NB4 (cell line): ENCODE results near the gene ZNF524.

Experiments
- DNase-seq: peaks from one replicate; pipeline ENCODE4 v3.0.0; 2010; ENCODE audit warnings: low read depth
- H3K4me3 ChIP-seq: one replicate; pipeline ENCODE4 v1.5.1; 2011; ENCODE audit warnings: mild to moderate bottlenecking, low read depth, low read length, moderate library complexity
- CTCF ChIP-seq: IDR thresholded peaks from one replicate; pipeline ENCODE4 v1.5.1; 2012; ENCODE audit warnings: low read depth, low read length
- MAX ChIP-seq: IDR thresholded peaks from 2 replicates; pipeline ENCODE4 v1.6.1; 2011; ENCODE audit warnings: low read depth, low read length
- MYC ChIP-seq: IDR thresholded peaks from 2 replicates; pipeline ENCODE4 v1.6.1; 2011; ENCODE audit warnings: low read depth, low read length
- POLR2A ChIP-seq: IDR thresholded peaks from 2 replicates; pipeline ENCODE4 v1.6.1; 2011; ENCODE audit warnings: mild to moderate bottlenecking; ENCODE audit not compliant: insufficient read length; ENCODE audit errors: extremely low read depth

Gene ZNF524

GRCh38 chr19:55619286-55619685 lies 19.2 kb downstream of the ZNF524 start:
- H3K4me3 ChIP-seq = no peak overlapping the region
- DNase-seq = no peak
- TF ChIP-seq MAX = no peak
- no peak for TF ChIP-seq CTCF
- TF ChIP-seq MYC = no peak
- no peak for TF ChIP-seq POLR2A

GRCh38 chr19:55620410-55621204 lies 20.5 kb downstream of the ZNF524 start:
- TF ChIP-seq MAX (peak; percentile 53; the same call in 1 of the 2 replicates), POLR2A (no peak), MYC (peak; percentile 45)
- H3K4me3 ChIP-seq = no peak overlapping the region
- peak; percentile 91 for DNase-seq

GRCh38 chr19:55621205-55621672 lies 21.2 kb downstream of the ZNF524 start:
- peak; percentile 59 for DNase-seq
- TF ChIP-seq MYC = no peak
- TF ChIP-seq MAX = no peak
- TF ChIP-seq POLR2A = no peak
- TF ChIP-seq CTCF = no peak
- peak overlapping the region; percentile 25 for H3K4me3 ChIP-seq

- H3K4me3 ChIP-seq = no peak overlapping the region
- TF ChIP-seq POLR2A (no peak), MYC (no peak), CTCF (no peak), MAX (no peak)
- DNase-seq = peak; percentile 77
Measured at GRCh38 chr19:55621673-55622231, 21.7 kb downstream of the ZNF524 start.

GRCh38 chr19:55622242-55622969 lies 22.3 kb downstream of the ZNF524 start:
- TF ChIP-seq POLR2A (no peak), MAX (peak; percentile 83), MYC (peak; percentile 66), CTCF (no peak)
- DNase-seq = peak; percentile 72
- H3K4me3 ChIP-seq = no peak overlapping the region
